Stimulated activated CD4-positive, alpha-beta T cell treated with anti-CD3 and anti-CD28 coated beads, Interleukin-2, amount 100 ng/mL, for 24 hours (primary cell): ENCODE data around the gene RNF145.
"Not testable (repeated sequence)": the region's sequence is repeated elsewhere in the genome, so short reads cannot be mapped to it uniquely, and the experiment has no call there.

Experiments used
- DNase-seq, 2 donors: peaks; one replicate each; pipeline ENCODE4 v3.0.0-alpha.2; 2020

Gene RNF145

GRCh38 chr5:159152876-159153275 is 56.5 kb downstream of the RNF145 start:
- DNase-seq = no peak

- DNase-seq = no peak
These were observed 60.3 kb downstream of the RNF145 start for GRCh38 chr5:159149085-159149484.

- DNase-seq = no peak
These were observed 61.4 kb downstream of the RNF145 start for GRCh38 chr5:159147976-159148375.

DNA sequence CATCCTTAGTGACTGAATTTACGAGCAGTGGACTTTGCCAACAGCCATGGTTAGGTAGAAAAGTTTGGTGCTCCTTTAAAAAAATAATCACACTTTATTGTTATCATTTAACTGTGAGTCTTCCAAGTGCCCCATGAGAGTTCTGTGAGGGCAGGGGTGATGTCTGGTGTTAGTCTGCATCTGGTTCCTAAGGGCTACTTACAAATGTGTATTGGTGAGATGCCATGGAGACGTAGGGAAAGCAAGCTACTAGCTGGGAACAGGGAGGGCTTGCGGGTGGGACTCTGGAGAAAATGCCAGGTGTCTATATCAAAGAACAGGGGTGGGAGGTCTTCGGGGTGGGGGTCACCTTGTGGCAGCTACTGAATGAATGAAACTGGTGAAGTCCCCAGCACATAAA is 62.5 kb downstream of the RNF145 start:
- no peak for DNase-seq

DNA sequence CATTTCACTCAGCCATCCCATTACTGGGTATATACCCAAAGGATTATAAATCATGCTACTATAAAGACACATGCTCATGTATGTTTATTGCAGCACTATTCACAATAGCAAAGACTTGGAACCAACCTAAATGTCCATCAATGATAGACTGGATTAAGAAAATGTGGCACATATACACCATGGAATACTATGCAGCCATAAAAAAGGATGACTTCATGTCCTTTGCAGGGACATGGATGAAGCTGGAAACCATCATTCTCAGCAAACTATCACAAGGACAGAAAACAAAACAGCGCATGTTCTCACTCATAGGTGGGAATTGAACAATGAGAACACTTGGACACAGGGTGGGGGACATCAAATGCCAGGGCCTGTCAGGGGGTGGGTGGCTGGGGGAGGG is 64.2 kb downstream of the RNF145 start:
- DNase-seq = not testable (repeated sequence)

DNA sequence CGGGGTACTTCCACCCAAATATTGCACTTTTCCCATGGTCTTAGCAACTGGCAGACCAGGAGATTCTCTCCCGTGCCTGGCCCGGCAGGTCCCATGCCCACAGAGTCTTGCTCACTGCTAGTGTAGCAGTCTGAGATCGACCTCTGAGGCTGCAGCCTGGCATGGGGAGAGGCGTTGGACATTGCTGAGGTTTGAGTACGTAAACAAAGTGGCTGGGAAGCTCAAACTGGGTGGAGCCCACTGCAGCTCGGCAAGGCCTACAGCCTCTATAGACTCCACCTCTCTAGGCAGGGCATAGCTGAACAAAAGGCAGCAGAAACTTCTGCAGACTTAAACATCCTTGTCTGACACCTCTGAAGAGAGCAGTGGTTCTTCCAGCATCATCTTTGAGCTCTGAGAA is 69.6 kb downstream of the RNF145 start:
- no peak for DNase-seq

- DNase-seq = no peak
These were observed 73.3 kb downstream of the RNF145 start for GRCh38 chr5:159135896-159136531.

DNA sequence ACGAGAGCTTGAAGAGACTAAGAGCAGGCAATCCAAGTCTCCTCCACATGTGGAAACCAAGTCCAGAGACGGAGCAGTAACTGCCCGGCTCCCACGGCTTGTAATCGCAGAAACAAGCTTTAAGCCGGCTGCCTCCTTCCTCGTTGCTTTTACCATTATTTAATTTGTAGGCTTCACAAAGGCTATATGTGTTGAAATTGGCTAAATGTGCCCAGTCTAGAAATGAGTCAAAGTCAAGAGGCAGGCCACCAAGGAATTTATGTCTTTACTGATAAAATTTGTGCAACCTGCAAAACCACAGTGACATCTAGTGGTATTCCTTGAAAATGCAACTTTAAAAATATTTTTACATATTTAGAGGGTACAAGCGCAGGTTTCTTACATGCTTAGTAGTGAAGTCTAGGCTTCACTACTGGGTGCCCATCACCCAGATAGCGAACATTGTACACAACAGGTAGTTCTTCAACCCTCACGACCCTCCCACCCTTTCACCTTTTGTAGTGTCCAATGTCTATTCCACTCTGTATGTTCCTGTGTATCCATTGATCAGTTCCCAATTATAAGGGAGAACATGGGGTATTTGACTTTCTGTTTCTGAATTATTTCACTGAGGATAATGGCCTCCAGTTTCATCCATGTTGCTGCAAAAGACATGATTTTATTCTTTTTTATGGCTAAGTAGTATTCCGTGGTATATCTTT is 76.2 kb downstream of the RNF145 start:
- DNase-seq = no peak

DNA sequence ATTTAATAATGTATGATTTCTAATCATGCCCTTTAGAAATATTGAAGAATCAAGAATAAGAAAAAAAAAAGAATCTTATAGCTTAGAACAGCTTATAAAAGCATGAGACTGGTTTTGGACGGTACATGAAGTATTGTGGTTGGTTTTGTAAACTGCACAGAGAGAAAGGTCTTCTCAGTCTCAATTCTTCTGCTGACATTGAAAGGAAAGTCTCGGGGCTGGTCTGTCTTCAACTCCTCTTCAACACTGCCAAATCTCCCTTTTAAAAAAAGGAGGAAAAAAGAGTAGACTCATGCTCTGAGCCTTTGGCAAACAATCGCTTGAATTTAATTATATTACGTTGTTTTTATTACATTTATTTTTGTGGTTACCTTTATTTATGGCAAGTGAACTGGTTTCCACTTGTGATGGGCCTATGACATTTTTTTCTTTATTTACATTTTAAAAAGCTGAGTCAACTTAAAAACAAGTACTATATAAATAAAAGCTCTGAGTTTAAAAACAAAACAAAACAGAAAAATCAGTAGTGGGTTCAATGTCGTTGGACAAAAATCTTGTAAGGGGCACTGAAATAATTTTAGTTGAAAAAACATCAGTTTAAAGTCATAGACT is 76.8 kb downstream of the RNF145 start:
- no peak for DNase-seq

DNA sequence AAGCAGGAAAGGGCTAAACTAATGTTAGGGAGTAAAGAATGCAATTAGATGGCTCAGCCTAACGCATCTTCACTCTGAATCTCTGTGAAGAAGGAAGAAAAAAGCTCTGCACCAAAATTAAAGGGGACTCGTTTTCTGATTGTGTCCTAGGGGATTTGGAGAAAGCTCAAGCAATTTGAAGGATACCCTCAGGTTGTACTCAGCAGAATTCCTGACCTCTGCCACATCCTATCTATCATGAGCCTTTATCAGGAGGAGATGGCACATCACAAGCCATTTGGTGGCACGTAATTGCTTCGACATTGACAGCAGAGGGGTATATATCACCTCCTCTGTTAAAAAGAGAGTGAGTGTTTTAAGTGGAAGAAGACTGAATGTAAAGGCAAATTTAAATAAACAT is 77.4 kb downstream of the RNF145 start:
- no peak for DNase-seq

DNA sequence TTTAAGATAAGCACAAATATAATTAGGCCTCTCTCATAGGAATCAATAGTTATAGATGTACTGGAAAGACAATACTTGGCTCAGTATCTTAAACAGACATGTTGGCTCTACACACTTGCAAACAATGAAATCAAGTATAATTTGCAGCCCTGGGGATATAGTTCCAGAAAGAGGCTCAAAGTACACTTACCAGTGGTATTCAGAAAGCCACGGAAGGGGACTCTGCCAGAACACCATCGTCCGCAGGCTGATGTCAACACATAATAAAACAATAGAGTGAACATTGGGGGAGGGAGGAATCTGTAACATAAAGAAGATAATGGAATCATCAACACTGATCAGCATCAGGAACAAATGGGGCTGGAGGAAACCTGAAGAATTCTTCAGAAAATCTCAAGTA is 78.5 kb downstream of the RNF145 start:
- no peak for DNase-seq

- no peak for DNase-seq
These were observed 81.2 kb downstream of the RNF145 start for GRCh38 chr5:159128070-159128541.

DNA sequence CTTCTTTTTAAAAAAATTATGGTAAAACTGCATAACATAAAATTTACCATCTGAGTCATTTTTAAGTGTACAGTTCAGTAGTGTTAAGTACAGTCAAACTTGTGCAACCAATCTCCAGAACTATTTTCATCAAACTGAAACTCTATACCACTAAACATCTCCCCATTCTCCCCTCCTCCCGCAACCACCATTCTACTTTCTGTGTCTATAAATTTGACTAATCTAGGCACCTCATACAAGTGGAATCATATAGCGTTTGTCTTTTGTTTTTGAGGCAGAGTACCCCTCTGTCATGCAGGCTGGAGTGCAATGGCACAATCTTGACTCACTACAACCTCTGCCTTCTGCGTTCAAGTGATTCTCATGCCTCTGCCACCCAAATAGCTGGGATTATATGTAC is 85.7 kb downstream of the RNF145 start:
- no peak for DNase-seq

- no peak for DNase-seq
These were observed 86.2 kb downstream of the RNF145 start for GRCh38 chr5:159123189-159123588.

DNA sequence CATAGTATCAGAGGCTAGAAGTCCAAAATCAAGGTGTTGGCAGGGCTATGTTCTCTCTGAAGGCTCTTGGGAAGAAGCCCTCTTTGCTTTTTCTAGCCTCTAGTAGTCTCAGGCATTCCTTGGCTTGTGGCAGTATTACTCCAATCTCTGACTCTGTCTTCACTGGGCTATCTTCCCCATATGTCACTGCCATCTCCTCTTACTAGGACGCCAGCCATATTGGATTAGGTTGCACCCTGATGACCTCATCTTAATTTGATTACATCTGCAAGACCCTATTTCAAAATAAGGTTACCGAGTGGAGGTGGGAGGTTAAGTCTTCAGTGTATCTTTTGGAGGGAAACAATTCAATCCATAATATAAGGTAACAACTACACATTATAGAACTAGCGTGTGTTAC is 88.3 kb downstream of the RNF145 start:
- no peak for DNase-seq

DNA sequence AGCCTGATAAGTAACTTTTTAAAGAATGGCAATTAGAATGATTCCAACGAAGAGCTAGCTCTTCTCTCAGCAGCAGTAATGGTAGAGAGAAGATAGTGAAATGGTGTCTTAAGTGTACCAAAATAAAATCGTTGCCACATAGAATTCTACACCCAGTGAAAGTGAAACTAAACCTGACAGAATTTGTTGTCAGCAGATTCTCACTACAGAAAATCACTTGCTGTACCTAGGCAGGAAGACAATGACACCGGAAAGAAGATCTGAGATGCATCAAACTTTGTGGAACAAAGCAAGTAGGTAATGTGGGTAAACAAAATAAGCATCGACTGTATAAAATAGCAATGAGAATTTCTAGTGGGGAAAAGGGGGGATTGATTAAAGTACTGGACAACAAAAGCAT is 88.9 kb downstream of the RNF145 start:
- DNase-seq = no peak

DNA sequence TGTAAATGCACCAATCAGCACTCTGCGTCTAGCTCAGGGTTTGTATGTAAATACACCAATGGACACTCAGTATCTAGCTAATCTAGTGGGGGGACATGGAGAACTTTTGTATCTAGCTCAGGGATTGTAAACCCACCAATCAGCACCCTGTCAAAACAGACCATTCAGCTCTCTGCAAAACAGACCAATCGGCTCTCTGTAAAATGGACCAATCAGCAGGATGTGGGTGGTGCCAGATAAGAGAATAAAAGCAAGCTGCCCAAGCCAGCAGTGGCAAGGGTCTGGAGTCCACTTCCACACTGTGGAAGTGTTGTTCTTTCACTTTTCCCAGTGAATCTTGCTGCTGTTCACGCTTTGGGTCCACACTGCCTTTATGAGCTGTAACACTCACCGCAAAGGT is 89.5 kb downstream of the RNF145 start:
- not testable (repeated sequence) for DNase-seq

GRCh38 chr5:159118958-159119659 is 90.2 kb downstream of the RNF145 start:
- DNase-seq = not testable (repeated sequence)

- DNase-seq = no peak
These were observed 95.9 kb downstream of the RNF145 start for GRCh38 chr5:159113405-159113804.

DNA sequence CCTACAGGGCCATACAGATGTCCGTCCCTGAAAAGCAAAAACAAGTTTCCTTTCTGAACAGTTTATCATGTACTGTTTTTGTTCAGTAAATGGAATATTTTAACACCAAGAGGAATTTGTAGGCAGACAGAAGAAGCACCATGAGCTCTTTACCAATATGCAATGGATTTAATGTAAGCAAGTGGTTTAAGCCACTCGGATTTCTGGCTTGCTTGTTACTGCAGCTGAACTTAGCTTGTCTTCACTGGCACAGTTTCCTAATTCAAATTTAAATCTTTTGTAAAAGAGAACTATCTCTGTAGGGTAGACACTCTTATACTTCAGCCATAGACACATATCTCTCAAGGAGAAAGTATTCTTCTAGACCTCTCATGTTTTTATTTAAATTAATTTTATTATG is 96.9 kb downstream of the RNF145 start:
- DNase-seq = no peak
